HCT116 (cell line): ENCODE data around the gene CACNG3. TPM values are rescaled to one million over a fixed set of nuclear protein-coding genes. Genes with fewer than 3 reads are reported as not detected.

ENCODE experiments used
- ATAC-seq: fragments of 200-7000 bp; cut with Tn5 transposase; 2 replicates; pipeline ENCODE4 v1.9.1; 2020; ENCODE audit warnings: mild to moderate bottlenecking, moderate library complexity
- BruUV-seq: library from RNA; stranded (reverse); fragments of 400-500 nt; replicated peaks from 2 replicates; lab custom pipeline; 2021; lab: Mats Ljungman, UMichigan
- CTCF ChIA-PET: fragments of 300-600 bp; sonication (Branson Sonifier 250); formaldehyde crosslinking; loops from one replicate; lab custom pipeline; 2021; ENCODE audit warnings: antibody characterized with exemption; lab: Charles Lee
- POLR2A ChIA-PET: fragments of 300-600, 350-600 bp; sonication (Branson Sonifier 250); formaldehyde crosslinking; loops from one replicate; lab custom pipeline; 2021; ENCODE audit warnings: antibody characterized with exemption; lab: Charles Lee
- RAD21 ChIA-PET, 2 experiments: fragments of 300-600 bp; sonication (Branson Sonifier 250); formaldehyde crosslinking; loops; one replicate each; lab custom pipeline; 2023; ENCODE audit warnings: low total read pairs in 2 of 2; ENCODE audit not compliant: uncharacterized antibody in 2 of 2, unreplicated experiment in 2 of 2, low non-redundant PET in 1 of 2; lab: Charles Lee
- DNase-seq: peaks from one replicate; pipeline ENCODE4 v3.0.0-alpha.2; 2010; ENCODE audit warnings: low read depth, low spot score
- H2AFZ ChIP-seq: fragments of 200-600 bp; shearing (Covaris generic), sonication (generic); 2 replicates; pipeline ENCODE4 v1.6.1; 2017; ENCODE audit warnings: low read depth, mixed run types, mixed read lengths, antibody characterized with exemption, low read length; ENCODE audit not compliant: poor library complexity, severe bottlenecking
- H3K27ac ChIP-seq: 2 replicates; pipeline ENCODE4 v1.5.1; 2012; ENCODE audit warnings: low read depth, low read length
- H3K27me3 ChIP-seq: fragments of 200-600 bp; sonication (generic); 2 replicates; pipeline ENCODE4 v1.6.1; 2016; ENCODE audit warnings: mixed run types, low read length, mixed read lengths; ENCODE audit not compliant: insufficient read depth
- H3K36me3 ChIP-seq, 2 experiments: fragments of 200-500 bp in 1 of 2; fragments of 200-600 bp in 1 of 2; sonication (Bioruptor generic) in 1 of 2; sonication (generic) in 1 of 2; 2 replicates each; pipeline versions ENCODE4 v1.5.1 to v1.6.1; 2014 to 2016; ENCODE audit warnings: low read length in 2 of 2, inconsistent platforms in 1 of 2, mixed read lengths in 1 of 2, mixed run types in 1 of 2; ENCODE audit not compliant: insufficient read depth in 2 of 2, control insufficient read depth in 1 of 2
- H3K4me1 ChIP-seq, 2 experiments: fragments of 200-600 bp in 1 of 2; sonication (generic) in 1 of 2; 2 replicates each; pipeline versions ENCODE4 v1.5.1 to v1.6.1; 2012 to 2017; ENCODE audit warnings: low read length in 2 of 2, inconsistent platforms in 1 of 2, mild to moderate bottlenecking in 1 of 2, mixed read lengths in 1 of 2, mixed run types in 1 of 2, moderate library complexity in 1 of 2; ENCODE audit not compliant: insufficient read depth in 2 of 2, control insufficient read depth in 1 of 2
- H3K4me2 ChIP-seq: fragments of 200-600 bp; sonication (generic); 2 replicates; pipeline ENCODE4 v1.6.1; 2017; ENCODE audit warnings: mixed run types, low read length, mixed read lengths
- H3K4me3 ChIP-seq, 2 experiments: fragments of 200-600 bp in 1 of 2; sonication (generic) in 1 of 2; replicated peaks in 1 of 2; 2 replicates each; pipeline ENCODE4 v1.5.1; 2011 to 2016; ENCODE audit warnings: low read length in 2 of 2, control low read depth in 1 of 2, low read depth in 1 of 2, mild to moderate bottlenecking in 1 of 2, mixed read lengths in 1 of 2, mixed run types in 1 of 2
- H3K79me2 ChIP-seq: fragments of 200-600 bp; sonication (generic); 2 replicates; pipeline ENCODE4 v1.6.1; 2017; ENCODE audit warnings: mild to moderate bottlenecking, mixed run types, low read length, moderate library complexity, mixed read lengths; ENCODE audit not compliant: insufficient read depth
- H3K9ac ChIP-seq: fragments of 200-600 bp; sonication (generic); 2 replicates; pipeline ENCODE4 v1.6.1; 2016; ENCODE audit warnings: low read length, mixed read lengths
- H3K9me2 ChIP-seq: fragments of 200-600 bp; sonication (generic), shearing (Covaris generic); 2 replicates; pipeline ENCODE4 v1.6.1; 2017; ENCODE audit warnings: mixed run types, mild to moderate bottlenecking, moderate library complexity; ENCODE audit not compliant: insufficient read depth
- H3K9me3 ChIP-seq, 2 experiments: fragments of 200-500 bp in 1 of 2; fragments of 200-600 bp in 1 of 2; sonication (Bioruptor generic) in 1 of 2; sonication (generic) in 1 of 2; 2 replicates each; pipeline ENCODE4 v1.6.1; 2014 to 2017; ENCODE audit warnings: low read length in 2 of 2, mixed read lengths in 2 of 2, inconsistent platforms in 1 of 2, low read depth in 1 of 2, mild to moderate bottlenecking in 1 of 2, mixed run types in 1 of 2, moderate library complexity in 1 of 2; ENCODE audit not compliant: control insufficient read depth in 1 of 2, insufficient read depth in 1 of 2
- H4K20me1 ChIP-seq: fragments of 200-600 bp; sonication (generic), shearing (Covaris generic); 2 replicates; pipeline ENCODE4 v1.6.1; 2017; ENCODE audit warnings: mixed run types, mild to moderate bottlenecking, moderate library complexity; ENCODE audit not compliant: insufficient read depth
- CEBPB ChIP-seq: IDR thresholded peaks from 2 replicates; pipeline ENCODE4 v1.6.1; 2012; ENCODE audit warnings: low read depth
- JUND ChIP-seq: IDR thresholded peaks from 2 replicates; pipeline ENCODE4 v1.6.1; 2012
- POLR2A ChIP-seq: IDR thresholded peaks from 2 replicates; pipeline ENCODE4 v1.7.0; 2011; ENCODE audit warnings: borderline replicate concordance; ENCODE audit not compliant: insufficient read depth, insufficient read length; ENCODE audit errors: extremely low read depth
- POLR2AphosphoS5 ChIP-seq: IDR thresholded peaks from 2 replicates; pipeline ENCODE4 v1.6.1; 2011; ENCODE audit warnings: mild to moderate bottlenecking, low read depth, low read length, moderate library complexity
- RAD21 ChIP-seq: IDR thresholded peaks from 2 replicates; pipeline ENCODE4 v1.6.1; 2012; ENCODE audit warnings: low read depth, mild to moderate bottlenecking
- SRF ChIP-seq: IDR thresholded peaks from 2 replicates; pipeline ENCODE4 v1.6.1; 2012; ENCODE audit warnings: low read depth
- YY1 ChIP-seq: IDR thresholded peaks from 2 replicates; pipeline ENCODE4 v1.6.1; 2011; ENCODE audit warnings: low read length, low read depth, moderate library complexity, mild to moderate bottlenecking; ENCODE audit not compliant: insufficient replicate concordance; ENCODE audit errors: extremely low read depth
- ZFX ChIP-seq: fragments of 450-650 bp; IDR thresholded peaks from 2 replicates; pipeline ENCODE4 v1.6.1; 2017
- intact Hi-C: fragments of 100-400 bp; cut with micrococcal nuclease; formaldehyde crosslinking; loops from 2 replicates; pipeline ENCODE4 v1.10.0; 2022
- total RNA-seq: library from RNA; stranded (reverse); gene quantifications from one replicate; pipeline ENCODE4 v1.2.1, GENCODE V29; 2021; ENCODE audit not compliant: unreplicated experiment
- TF ChIP-seq, protein P1 (sequence below): IDR thresholded peaks from 2 replicates; pipeline ENCODE4 v1.6.1; 2012; ENCODE audit warnings: low read depth

Gene CACNG3
- total RNA-seq, 1 experiment from 2014 or later: not detected

GRCh38 chr16:24218299-24218698 is 37.8 kb upstream of the CACNG3 start:
- Histone ChIP-seq H3K27me3 (peaks cover 31% of the 10 kb centered on the region), H3K4me3 (no peak overlapping the region), H3K9ac (no peak overlapping the region), H3K36me3 (no peaks in the 10 kb centered on the region), H2AFZ (no peak overlapping the region), H3K9me2 (no peaks in the 10 kb centered on the region), H4K20me1 (no peaks in the 10 kb centered on the region), H3K27ac (no peak overlapping the region), H3K4me2 (no peak overlapping the region), H3K4me1 (no peaks in the 10 kb centered on the region), H3K79me2 (no peaks in the 10 kb centered on the region), H3K9me3 (no peaks in the 10 kb centered on the region)
- ChIA-PET POLR2A (no interaction called here), CTCF (no interaction called here), RAD21 (no interaction called here)
- DNase-seq: no peak
- intact Hi-C loops: no loop called here
- no TSS peak for BruUV-seq
- ATAC-seq: no peak
- no peak for TF ChIP-seq ZFX

DNA sequence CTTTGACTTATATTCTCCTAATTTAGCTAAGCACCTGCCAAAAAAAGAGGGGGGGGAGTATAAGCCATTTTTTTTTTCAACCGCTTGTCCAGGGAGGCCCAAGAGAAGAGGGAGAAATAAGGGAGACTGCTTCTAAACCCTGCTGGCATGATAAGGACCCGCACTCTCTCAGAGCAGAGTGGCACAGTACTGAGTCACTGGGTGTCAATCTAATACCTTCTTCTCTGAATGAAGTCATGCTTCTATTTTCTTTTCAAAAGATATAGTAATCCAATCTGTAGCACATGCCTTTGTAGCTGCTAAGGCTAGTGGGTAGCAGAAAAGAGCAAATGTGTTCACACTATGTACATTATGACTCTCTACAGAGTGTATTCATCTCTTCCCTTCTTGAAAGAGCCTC is 34.9 kb upstream of the CACNG3 start:
- Histone ChIP-seq H4K20me1 (no peaks in the 10 kb centered on the region), H3K36me3 (no peaks in the 10 kb centered on the region), H3K9me3 (no peaks in the 10 kb centered on the region), H3K27ac (no peak overlapping the region)
- no TSS peak for BruUV-seq
- POLR2A ChIA-PET: no interaction called here
- CTCF ChIA-PET: no interaction called here
- TF ChIP-seq JUND (no peak), POLR2A (no peak), CEBPB (no peak), SRF (no peak), YY1 (no peak), POLR2AphosphoS5 (no peak), RAD21 (no peak)
- TF ChIP-seq, protein P1, sequence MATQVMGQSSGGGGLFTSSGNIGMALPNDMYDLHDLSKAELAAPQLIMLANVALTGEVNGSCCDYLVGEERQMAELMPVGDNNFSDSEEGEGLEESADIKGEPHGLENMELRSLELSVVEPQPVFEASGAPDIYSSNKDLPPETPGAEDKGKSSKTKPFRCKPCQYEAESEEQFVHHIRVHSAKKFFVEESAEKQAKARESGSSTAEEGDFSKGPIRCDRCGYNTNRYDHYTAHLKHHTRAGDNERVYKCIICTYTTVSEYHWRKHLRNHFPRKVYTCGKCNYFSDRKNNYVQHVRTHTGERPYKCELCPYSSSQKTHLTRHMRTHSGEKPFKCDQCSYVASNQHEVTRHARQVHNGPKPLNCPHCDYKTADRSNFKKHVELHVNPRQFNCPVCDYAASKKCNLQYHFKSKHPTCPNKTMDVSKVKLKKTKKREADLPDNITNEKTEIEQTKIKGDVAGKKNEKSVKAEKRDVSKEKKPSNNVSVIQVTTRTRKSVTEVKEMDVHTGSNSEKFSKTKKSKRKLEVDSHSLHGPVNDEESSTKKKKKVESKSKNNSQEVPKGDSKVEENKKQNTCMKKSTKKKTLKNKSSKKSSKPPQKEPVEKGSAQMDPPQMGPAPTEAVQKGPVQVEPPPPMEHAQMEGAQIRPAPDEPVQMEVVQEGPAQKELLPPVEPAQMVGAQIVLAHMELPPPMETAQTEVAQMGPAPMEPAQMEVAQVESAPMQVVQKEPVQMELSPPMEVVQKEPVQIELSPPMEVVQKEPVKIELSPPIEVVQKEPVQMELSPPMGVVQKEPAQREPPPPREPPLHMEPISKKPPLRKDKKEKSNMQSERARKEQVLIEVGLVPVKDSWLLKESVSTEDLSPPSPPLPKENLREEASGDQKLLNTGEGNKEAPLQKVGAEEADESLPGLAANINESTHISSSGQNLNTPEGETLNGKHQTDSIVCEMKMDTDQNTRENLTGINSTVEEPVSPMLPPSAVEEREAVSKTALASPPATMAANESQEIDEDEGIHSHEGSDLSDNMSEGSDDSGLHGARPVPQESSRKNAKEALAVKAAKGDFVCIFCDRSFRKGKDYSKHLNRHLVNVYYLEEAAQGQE: no peak
- TF ChIP-seq, all 23 proteins: peak for 0
- no peaks in the 10 kb centered on the region for H3K79me2 ChIP-seq
- no peak for DNase-seq
- ATAC-seq: no peak
- no peaks in the 10 kb centered on the region for H3K9me2 ChIP-seq
- H3K4me1 ChIP-seq: no peaks in the 10 kb centered on the region
- H3K4me2 ChIP-seq: no peak overlapping the region
- H3K27me3 ChIP-seq: peaks cover 19% of the 10 kb centered on the region; the same call in 1 of the 2 replicates
- intact Hi-C loops: no loop called here
- no peak overlapping the region for H3K4me3 ChIP-seq
- H3K9ac ChIP-seq: no peak overlapping the region
- H2AFZ ChIP-seq: no peak overlapping the region
- RAD21 ChIA-PET: no interaction called here
